GM18499 (cell line): ENCODE measurements around the gene SDE2.
"Not testable (repeated sequence)": the region's sequence is repeated elsewhere in the genome, so short reads cannot be mapped to it uniquely, and the experiment has no call there.

Experiments used
- ATAC-seq: cut with Tn5 transposase; IDR thresholded peaks from one replicate; pipeline ENCODE4 v1.9.1; 2021; ENCODE audit warnings: moderate number of reproducible peaks; ENCODE audit not compliant: insufficient read depth, unreplicated experiment

SDE2 gene

GRCh38 chr1:226007126-226007892, 8.2 kb upstream of the SDE2 start:
- ATAC-seq = not testable (repeated sequence)

GRCh38 chr1:226006686-226007085, 7.5 kb upstream of the SDE2 start:
- no peak for ATAC-seq

GRCh38 chr1:226004396-226004795, 5.3 kb upstream of the SDE2 start:
- ATAC-seq = no peak

GRCh38 chr1:226003502-226004170, 4.5 kb upstream of the SDE2 start:
- ATAC-seq = no peak

GRCh38 chr1:226002667-226003501, 3.7 kb upstream of the SDE2 start:
- ATAC-seq = no peak

GRCh38 chr1:226001963-226002666, 3.0 kb upstream of the SDE2 start:
- no peak for ATAC-seq

- no peak for ATAC-seq
Observed at GRCh38 chr1:226001088-226001487, 1.9 kb upstream of the SDE2 start.

GRCh38 chr1:226000493-226001081, 1.4 kb upstream of the SDE2 start:
- not testable (repeated sequence) for ATAC-seq

GRCh38 chr1:225999912-226000337, 782 bp upstream of the SDE2 start:
- peak; percentile 18 for ATAC-seq

GRCh38 chr1:225998560-225999226, 450 bp downstream of the SDE2 start:
- peak; percentile 2 for ATAC-seq

- no peak for ATAC-seq
Observed at GRCh38 chr1:225996946-225997545, 2.1 kb downstream of the SDE2 start.

GRCh38 chr1:225995919-225996864, 3.0 kb downstream of the SDE2 start:
- no peak for ATAC-seq

GRCh38 chr1:225990705-225991464, 8.3 kb downstream of the SDE2 start:
- ATAC-seq = no peak

GRCh38 chr1:225987491-225988316, 11.4 kb downstream of the SDE2 start:
- ATAC-seq = no peak

GRCh38 chr1:225981714-225982113, 17.4 kb downstream of the SDE2 start:
- ATAC-seq = no peak
